Keratinocyte (primary cell): Measurements from ENCODE around the gene SSH2. TPM values are rescaled to one million over a fixed set of nuclear protein-coding genes. Genes with fewer than 3 reads are reported as not detected.

ENCODE experiments used
- DNase-seq: peaks from one replicate; pipeline ENCODE4 v3.0.0-alpha.2; 2011; ENCODE audit warnings: low read depth, missing footprints, low spot score
- FAIRE-seq: peaks from 2 replicates; lab custom pipeline; 2011; peaks lifted over from hg19 to GRCh38; lab: Jason Lieb, UNC
- H2AFZ ChIP-seq: 2 replicates; pipeline ENCODE4 v1.6.0; 2012; ENCODE audit warnings: low read length, control low read depth, inconsistent platforms; ENCODE audit not compliant: control insufficient read depth
- H3K27ac ChIP-seq: 2 replicates; pipeline ENCODE4 v1.5.1; 2011; ENCODE audit warnings: low read length; ENCODE audit not compliant: control insufficient read depth, insufficient read depth
- H3K27me3 ChIP-seq: 3 replicates; pipeline ENCODE4 v1.6.0; 2011; ENCODE audit warnings: low read length; ENCODE audit not compliant: control insufficient read depth, insufficient read depth; ENCODE audit errors: extremely low read depth
- H3K36me3 ChIP-seq, 2 experiments: 2 replicates in 1 of 2; 3 replicates in 1 of 2; pipeline ENCODE4 v1.5.1; 2011; ENCODE audit warnings: low read length in 2 of 2, mild to moderate bottlenecking in 1 of 2; ENCODE audit not compliant: control insufficient read depth in 2 of 2, insufficient read depth in 2 of 2; ENCODE audit errors: extremely low read depth in 1 of 2
- H3K4me1 ChIP-seq: 3 replicates; pipeline ENCODE4 v1.5.1; 2011; ENCODE audit warnings: low read length; ENCODE audit not compliant: control insufficient read depth, insufficient read depth; ENCODE audit errors: extremely low read depth
- H3K4me2 ChIP-seq: 3 replicates; pipeline ENCODE4 v1.6.0; 2011; ENCODE audit warnings: low read depth, low read length; ENCODE audit not compliant: control insufficient read depth, insufficient read depth; ENCODE audit errors: extremely low read depth
- H3K4me3 ChIP-seq, 3 experiments: fragments of 200-600 bp in 1 of 3; sonication (generic) in 1 of 3; 2 replicates in 2 of 3; 3 replicates in 1 of 3; pipeline ENCODE4 v1.5.1; 2011 to 2016; ENCODE audit warnings: low read length in 3 of 3, mild to moderate bottlenecking in 3 of 3, control low read depth in 2 of 3, inconsistent platforms in 1 of 3, low read depth in 1 of 3, mixed read lengths in 1 of 3, mixed run types in 1 of 3, moderate library complexity in 1 of 3; ENCODE audit not compliant: control insufficient read depth in 2 of 3, insufficient read depth in 2 of 3; ENCODE audit errors: extremely low read depth in 1 of 3
- H3K79me2 ChIP-seq: 2 replicates; pipeline ENCODE4 v1.6.0; 2012; ENCODE audit warnings: low read length; ENCODE audit not compliant: control insufficient read depth, insufficient read depth
- H3K9ac ChIP-seq: 3 replicates; pipeline ENCODE4 v1.6.0; 2011; ENCODE audit warnings: low read length; ENCODE audit not compliant: control insufficient read depth, insufficient read depth; ENCODE audit errors: extremely low read depth
- H3K9me1 ChIP-seq: 3 replicates; pipeline ENCODE4 v1.6.0; 2011; ENCODE audit warnings: low read length; ENCODE audit not compliant: control insufficient read depth, insufficient read depth; ENCODE audit errors: extremely low read depth
- H3K9me3 ChIP-seq: 2 replicates; pipeline ENCODE4 v1.5.1; 2012; ENCODE audit warnings: low read depth, low read length; ENCODE audit not compliant: control insufficient read depth
- H4K20me1 ChIP-seq: 3 replicates; pipeline ENCODE4 v1.6.0; 2011; ENCODE audit warnings: low read length; ENCODE audit not compliant: control insufficient read depth, insufficient read depth; ENCODE audit errors: extremely low read depth
- EZH2 ChIP-seq: IDR thresholded peaks from one replicate; pipeline ENCODE4 v1.6.1; 2012; ENCODE audit warnings: inconsistent platforms, mild to moderate bottlenecking, low read length, moderate library complexity
- dilution Hi-C: fragments of 300-500 bp; cut with MboI; formaldehyde crosslinking; loops from one replicate; pipeline ENCODE4 v1.7.0; 2020; ENCODE audit warnings: low sequenced_read_pairs; ENCODE audit not compliant: extremely low pct_ligation_motif_present
- polyA plus RNA-seq, 5 experiments: library from polyadenylated mRNA; depleted of rRNA in 3 of 5; stranded (reverse) in 3 of 5; stranded (forward) in 1 of 5; unstranded in 1 of 5; fragments of >200 nt; gene quantifications; 1 replicate in 1 of 5; 2 replicates in 3 of 5; 3 replicates in 1 of 5; pipeline versions ENCODE4 v1.2.1 to v1.2.3, GENCODE V29; 2011 to 2012; ENCODE audit warnings: missing spikeins in 2 of 5, low read depth in 1 of 5, low replicate concordance in 1 of 5
- TF ChIP-seq, protein P1 (sequence below), 3 experiments: IDR thresholded peaks in 1 of 3; conservative IDR thresholded peaks in 1 of 3; optimal IDR thresholded peaks in 1 of 3; 2 replicates in 2 of 3; 3 replicates in 1 of 3; pipeline versions ENCODE3 to v1.5.1; 2011; ENCODE audit warnings: low read length in 3 of 3, mild to moderate bottlenecking in 3 of 3, moderate library complexity in 2 of 3, control low read depth in 1 of 3, inconsistent platforms in 1 of 3; ENCODE audit not compliant: insufficient read depth in 2 of 3; ENCODE audit errors: extremely low read depth in 1 of 3

SSH2 gene
- polyA plus RNA-seq, 1 donor (not counting 4 experiments of a cell fraction or from before 2014, with no cell fraction given): 13.9 TPM

DNA sequence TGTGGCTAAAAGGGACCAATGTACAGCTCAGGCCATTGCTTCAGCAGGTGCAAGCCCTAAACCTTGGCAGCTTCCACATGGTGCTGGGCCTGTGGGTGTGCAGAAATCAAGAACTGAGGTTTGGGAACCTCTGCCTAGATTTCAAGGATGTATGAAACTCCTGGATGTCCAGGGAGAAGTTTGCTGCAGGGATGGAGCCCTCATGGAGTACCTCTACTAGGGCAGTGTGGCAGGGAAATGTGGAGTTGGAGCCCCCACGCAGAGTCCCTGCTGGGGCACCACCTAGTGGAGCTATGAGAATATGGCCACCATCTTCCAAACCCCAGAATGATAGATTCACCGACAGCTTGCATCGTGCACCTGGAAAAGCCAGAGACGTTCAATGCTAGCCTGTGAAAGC lies 24.4 kb upstream of the SSH2 start:
- no peaks in the 10 kb centered on the region for H3K36me3 ChIP-seq
- FAIRE-seq: no peak
- no peaks in the 10 kb centered on the region for H3K27me3 ChIP-seq
- no peaks in the 10 kb centered on the region for H3K9me1 ChIP-seq
- no peaks in the 10 kb centered on the region for H4K20me1 ChIP-seq
- no peak overlapping the region for H3K27ac ChIP-seq
- dilution Hi-C loops: no loop called here
- no peak overlapping the region for H3K4me2 ChIP-seq
- H3K79me2 ChIP-seq: no peaks in the 10 kb centered on the region
- H3K4me3 ChIP-seq: no peak overlapping the region
- H2AFZ ChIP-seq: no peak overlapping the region
- no peak overlapping the region for H3K9ac ChIP-seq
- peaks cover 7% of the 10 kb centered on the region for H3K4me1 ChIP-seq
- TF ChIP-seq, protein P1, sequence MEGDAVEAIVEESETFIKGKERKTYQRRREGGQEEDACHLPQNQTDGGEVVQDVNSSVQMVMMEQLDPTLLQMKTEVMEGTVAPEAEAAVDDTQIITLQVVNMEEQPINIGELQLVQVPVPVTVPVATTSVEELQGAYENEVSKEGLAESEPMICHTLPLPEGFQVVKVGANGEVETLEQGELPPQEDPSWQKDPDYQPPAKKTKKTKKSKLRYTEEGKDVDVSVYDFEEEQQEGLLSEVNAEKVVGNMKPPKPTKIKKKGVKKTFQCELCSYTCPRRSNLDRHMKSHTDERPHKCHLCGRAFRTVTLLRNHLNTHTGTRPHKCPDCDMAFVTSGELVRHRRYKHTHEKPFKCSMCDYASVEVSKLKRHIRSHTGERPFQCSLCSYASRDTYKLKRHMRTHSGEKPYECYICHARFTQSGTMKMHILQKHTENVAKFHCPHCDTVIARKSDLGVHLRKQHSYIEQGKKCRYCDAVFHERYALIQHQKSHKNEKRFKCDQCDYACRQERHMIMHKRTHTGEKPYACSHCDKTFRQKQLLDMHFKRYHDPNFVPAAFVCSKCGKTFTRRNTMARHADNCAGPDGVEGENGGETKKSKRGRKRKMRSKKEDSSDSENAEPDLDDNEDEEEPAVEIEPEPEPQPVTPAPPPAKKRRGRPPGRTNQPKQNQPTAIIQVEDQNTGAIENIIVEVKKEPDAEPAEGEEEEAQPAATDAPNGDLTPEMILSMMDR (optimal IDR thresholded peaks at IDR 0.05 in 1 of 3, IDR thresholded peaks at IDR 0.05 in 1 of 3, conservative IDR thresholded peaks at IDR 0.05 in 1 of 3; ENCODE audit: extremely low read depth in 1 of 3, insufficient read depth in 2 of 3, low read length in 3 of 3): peak in 1 of 3 experiments; percentile 20
- no peak for TF ChIP-seq EZH2
- H3K9me3 ChIP-seq: no peaks in the 10 kb centered on the region
- DNase-seq: no peak

DNA sequence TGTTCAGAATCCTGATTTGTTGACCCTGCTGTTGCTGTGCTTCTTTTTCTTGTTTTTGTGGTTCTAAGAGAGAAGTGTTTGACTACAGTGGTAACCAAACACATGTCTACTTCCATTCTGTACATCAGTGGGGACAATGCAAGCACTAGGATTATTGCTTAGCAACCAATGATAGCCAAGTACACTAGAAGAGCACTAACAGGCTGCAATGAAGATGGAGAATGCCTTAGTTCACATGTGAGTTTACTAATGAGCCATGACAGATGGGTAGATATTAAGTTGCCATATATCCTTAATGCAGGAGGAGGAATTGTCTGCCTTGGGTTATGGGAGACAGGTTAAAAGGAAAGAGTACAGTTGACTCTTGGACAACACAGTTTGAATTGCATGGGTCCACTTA lies 19.7 kb upstream of the SSH2 start:
- Histone ChIP-seq H4K20me1 (no peaks in the 10 kb centered on the region), H3K27ac (no peak overlapping the region), H3K36me3 (no peaks in the 10 kb centered on the region), H3K4me3 (no peak overlapping the region), H3K9ac (no peak overlapping the region), H3K9me1 (no peaks in the 10 kb centered on the region), H3K9me3 (no peaks in the 10 kb centered on the region), H2AFZ (no peak overlapping the region), H3K4me2 (no peak overlapping the region), H3K79me2 (no peaks in the 10 kb centered on the region), H3K27me3 (no peaks in the 10 kb centered on the region), H3K4me1 (no peaks in the 10 kb centered on the region)
- FAIRE-seq (peak; percentile 55), DNase-seq (no peak)
- no peak for TF ChIP-seq EZH2
- TF ChIP-seq, protein P1 (optimal IDR thresholded peaks at IDR 0.05 in 1 of 3, IDR thresholded peaks at IDR 0.05 in 1 of 3, conservative IDR thresholded peaks at IDR 0.05 in 1 of 3; ENCODE audit: extremely low read depth in 1 of 3, insufficient read depth in 2 of 3, low read length in 3 of 3): no peak
- dilution Hi-C loops: no loop called here
